ENCODE results near the gene GCNA. TPM values are rescaled to one million over a fixed set of nuclear protein-coding genes. Genes with fewer than 3 reads are reported as not detected.

GCNA gene
- total RNA-seq, 2 donors from 2014 or later, result 2.1 to 2.3 TPM

DNA sequence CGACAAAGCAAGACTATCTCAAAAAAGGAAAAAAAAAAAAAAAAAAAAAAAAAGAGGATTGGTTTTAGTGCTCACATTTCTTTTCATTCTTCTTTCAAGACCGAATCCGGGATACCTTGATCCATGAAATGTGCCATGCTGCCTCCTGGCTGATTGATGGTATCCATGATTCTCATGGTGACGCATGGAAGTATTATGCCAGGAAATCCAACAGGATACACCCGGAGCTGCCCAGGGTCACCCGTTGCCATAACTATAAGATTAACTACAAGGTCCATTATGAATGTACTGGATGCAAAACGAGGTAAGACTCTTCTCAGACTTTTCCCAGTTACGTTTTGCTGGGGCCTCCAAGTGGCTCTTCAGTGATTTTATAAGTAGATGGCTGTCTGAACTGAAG lies 34.0 kb downstream of the GCNA start:
- peaks cover 82% of the 10 kb centered on the region for H3K9me3 Mint-ChIP-seq
- no peak overlapping the region for H3K27ac ChIP-seq (ENCODE audit: low read depth, low read length)
- no peak overlapping the region for H3K4me3 ChIP-seq (ENCODE audit: low read length)
- DNase-seq, result no peak
- no peak overlapping the region for H3K9ac ChIP-seq (ENCODE audit: extremely low read depth, low read length, poor library complexity, severe bottlenecking)
- no peaks in the 10 kb centered on the region for H3K9me3 ChIP-seq (ENCODE audit: control insufficient read depth, low read length)
- H3K27me3 Mint-ChIP-seq (ENCODE audit: insufficient read depth), result no peaks in the 10 kb centered on the region
- no peaks in the 10 kb centered on the region for H3K4me1 Mint-ChIP-seq
- H3K27me3 ChIP-seq (ENCODE audit: control insufficient read depth, insufficient read depth, low read length, poor library complexity, severe bottlenecking), result no peaks in the 10 kb centered on the region
- no peak overlapping the region for H3K4me3 Mint-ChIP-seq
- TF ChIP-seq, protein P1, sequence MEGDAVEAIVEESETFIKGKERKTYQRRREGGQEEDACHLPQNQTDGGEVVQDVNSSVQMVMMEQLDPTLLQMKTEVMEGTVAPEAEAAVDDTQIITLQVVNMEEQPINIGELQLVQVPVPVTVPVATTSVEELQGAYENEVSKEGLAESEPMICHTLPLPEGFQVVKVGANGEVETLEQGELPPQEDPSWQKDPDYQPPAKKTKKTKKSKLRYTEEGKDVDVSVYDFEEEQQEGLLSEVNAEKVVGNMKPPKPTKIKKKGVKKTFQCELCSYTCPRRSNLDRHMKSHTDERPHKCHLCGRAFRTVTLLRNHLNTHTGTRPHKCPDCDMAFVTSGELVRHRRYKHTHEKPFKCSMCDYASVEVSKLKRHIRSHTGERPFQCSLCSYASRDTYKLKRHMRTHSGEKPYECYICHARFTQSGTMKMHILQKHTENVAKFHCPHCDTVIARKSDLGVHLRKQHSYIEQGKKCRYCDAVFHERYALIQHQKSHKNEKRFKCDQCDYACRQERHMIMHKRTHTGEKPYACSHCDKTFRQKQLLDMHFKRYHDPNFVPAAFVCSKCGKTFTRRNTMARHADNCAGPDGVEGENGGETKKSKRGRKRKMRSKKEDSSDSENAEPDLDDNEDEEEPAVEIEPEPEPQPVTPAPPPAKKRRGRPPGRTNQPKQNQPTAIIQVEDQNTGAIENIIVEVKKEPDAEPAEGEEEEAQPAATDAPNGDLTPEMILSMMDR (conservative IDR thresholded peaks at IDR 0.05), result no peak
- no peak overlapping the region for H3K27ac Mint-ChIP-seq
- H3K36me3 Mint-ChIP-seq (ENCODE audit: low read depth), result peaks cover 51% of the 10 kb centered on the region
- peaks cover 27% of the 10 kb centered on the region for H3K36me3 ChIP-seq (ENCODE audit: control insufficient read depth, insufficient read depth, low read length)
- no peaks in the 10 kb centered on the region for H3K4me1 ChIP-seq (ENCODE audit: control insufficient read depth, insufficient read depth, low read length)
- 98 to 100% methylated on average over 2 to 6 of the region's 8 CpGs for WGBS, 2 experiments (ENCODE audit: insufficient coverage in 1 of 2, insufficient read length in 1 of 2)

DNA sequence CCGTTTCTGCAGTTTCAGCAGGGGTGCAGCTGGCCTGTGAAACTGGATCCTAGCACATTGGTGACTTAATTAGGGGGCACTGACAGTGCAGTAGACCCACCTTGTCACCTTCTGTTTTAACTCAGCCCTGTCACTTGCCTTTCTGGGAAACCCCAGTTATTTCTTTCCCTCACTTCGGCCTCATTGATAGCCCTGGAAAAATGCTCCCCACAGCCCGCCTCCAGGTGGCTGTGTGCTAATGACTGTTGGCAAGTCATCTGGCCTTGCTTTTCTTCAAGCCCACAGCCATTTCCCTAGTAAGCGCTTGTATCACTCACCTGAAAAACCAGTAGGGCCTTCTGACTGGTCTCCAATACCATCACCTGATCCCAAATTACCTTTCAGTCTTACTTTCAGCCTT lies 36.8 kb downstream of the GCNA start:
- Mint-ChIP-seq H3K27ac (no peak overlapping the region), H3K36me3 (ENCODE audit: low read depth) (peaks cover 32% of the 10 kb centered on the region), H3K27me3 (ENCODE audit: insufficient read depth) (no peaks in the 10 kb centered on the region), H3K4me1 (no peaks in the 10 kb centered on the region), H3K9me3 (peaks cover 81% of the 10 kb centered on the region), H3K4me3 (no peak overlapping the region)
- DNase-seq, result no peak
- H3K9me3 ChIP-seq (ENCODE audit: control insufficient read depth, low read length), result no peaks in the 10 kb centered on the region
- no peaks in the 10 kb centered on the region for H3K4me1 ChIP-seq (ENCODE audit: control insufficient read depth, insufficient read depth, low read length)
- H3K27ac ChIP-seq (ENCODE audit: low read depth, low read length), result no peak overlapping the region
- H3K36me3 ChIP-seq (ENCODE audit: control insufficient read depth, insufficient read depth, low read length), result peaks cover 17% of the 10 kb centered on the region
- H3K27me3 ChIP-seq (ENCODE audit: control insufficient read depth, insufficient read depth, low read length, poor library complexity, severe bottlenecking), result no peaks in the 10 kb centered on the region
- H3K4me3 ChIP-seq (ENCODE audit: low read length), result no peak overlapping the region
- H3K9ac ChIP-seq (ENCODE audit: extremely low read depth, low read length, poor library complexity, severe bottlenecking), result no peak overlapping the region
- TF ChIP-seq, protein P1 (conservative IDR thresholded peaks at IDR 0.05), result no peak
- 94 to 100% methylated on average over 2 to 4 of the region's 4 CpGs for WGBS, 2 experiments (ENCODE audit: insufficient coverage in 1 of 2, insufficient read length in 1 of 2)

DNA sequence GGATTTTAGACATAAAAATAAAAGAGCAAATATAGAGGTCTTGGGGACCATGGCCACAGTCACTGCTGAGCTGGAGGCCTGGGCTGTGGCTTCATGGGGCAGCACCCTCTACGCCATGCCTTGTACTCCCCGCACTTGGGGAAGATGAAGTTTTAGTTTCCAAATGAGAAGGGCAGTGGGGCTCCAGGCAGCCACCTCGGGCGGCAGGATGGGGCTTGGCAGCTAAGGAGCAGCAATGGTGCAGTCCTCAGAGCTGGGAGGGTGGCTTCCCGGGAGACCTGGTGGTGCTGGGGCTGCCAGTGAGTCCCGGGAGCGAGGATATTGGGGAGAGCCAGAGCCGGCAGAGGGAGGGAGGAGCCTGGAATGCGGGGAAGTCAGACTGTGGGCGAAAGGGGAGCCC lies 37.7 kb downstream of the GCNA start:
- no peak for DNase-seq
- no peak overlapping the region for H3K4me3 ChIP-seq (ENCODE audit: low read length)
- no peaks in the 10 kb centered on the region for H3K27me3 ChIP-seq (ENCODE audit: control insufficient read depth, insufficient read depth, low read length, poor library complexity, severe bottlenecking)
- H3K27me3 Mint-ChIP-seq (ENCODE audit: insufficient read depth), result no peaks in the 10 kb centered on the region
- H3K4me1 Mint-ChIP-seq, result no peaks in the 10 kb centered on the region
- H3K27ac Mint-ChIP-seq, result no peak overlapping the region
- no peak overlapping the region for H3K27ac ChIP-seq (ENCODE audit: low read depth, low read length)
- no peak overlapping the region for H3K4me3 Mint-ChIP-seq
- no peaks in the 10 kb centered on the region for H3K9me3 ChIP-seq (ENCODE audit: control insufficient read depth, low read length)
- H3K36me3 Mint-ChIP-seq (ENCODE audit: low read depth), result peaks cover 27% of the 10 kb centered on the region
- no peak overlapping the region for H3K9ac ChIP-seq (ENCODE audit: extremely low read depth, low read length, poor library complexity, severe bottlenecking)
- 83 to 95% methylated on average over 1 to 10 of the region's 10 CpGs for WGBS, 2 experiments (ENCODE audit: insufficient coverage in 1 of 2, insufficient read length in 1 of 2)
- peaks cover 84% of the 10 kb centered on the region for H3K9me3 Mint-ChIP-seq
- no peaks in the 10 kb centered on the region for H3K4me1 ChIP-seq (ENCODE audit: control insufficient read depth, insufficient read depth, low read length)
- peaks cover 10% of the 10 kb centered on the region for H3K36me3 ChIP-seq (ENCODE audit: control insufficient read depth, insufficient read depth, low read length)
- TF ChIP-seq, protein P1 (conservative IDR thresholded peaks at IDR 0.05), result no peak

All from endodermal cell (in vitro differentiated cells).